ENCODE data around the gene HLCS.

- no peak for TF ChIP-seq POLR2AphosphoS5 (IDR thresholded peaks at IDR 0.05; ENCODE audit: insufficient read depth, low read depth, low read length)
- no peak for TF ChIP-seq POLR2A (IDR thresholded peaks at IDR 0.05; ENCODE audit: low read depth, low read length)
- no peak for TF ChIP-seq EZH2 (IDR thresholded peaks at IDR 0.05; ENCODE audit: borderline replicate concordance, low read depth, low read length, severe bottlenecking)
- no peak for TF ChIP-seq MAX (IDR thresholded peaks at IDR 0.05; ENCODE audit: insufficient read depth, insufficient read length)
These were observed 83.7 kb downstream of the HLCS start for GRCh38 chr21:36882776-36883175.

All from endothelial cell of umbilical vein (primary cell).